Measurements from ENCODE around the gene MR1.
"Not testable (repeated sequence)": the region's sequence is repeated elsewhere in the genome, so short reads cannot be mapped to it uniquely, and the experiment has no call there.

The MR1 gene

GRCh38 chr1:181032535-181032934, 1.2 kb upstream of the MR1 start:
- no peak for DNase-seq

DNA sequence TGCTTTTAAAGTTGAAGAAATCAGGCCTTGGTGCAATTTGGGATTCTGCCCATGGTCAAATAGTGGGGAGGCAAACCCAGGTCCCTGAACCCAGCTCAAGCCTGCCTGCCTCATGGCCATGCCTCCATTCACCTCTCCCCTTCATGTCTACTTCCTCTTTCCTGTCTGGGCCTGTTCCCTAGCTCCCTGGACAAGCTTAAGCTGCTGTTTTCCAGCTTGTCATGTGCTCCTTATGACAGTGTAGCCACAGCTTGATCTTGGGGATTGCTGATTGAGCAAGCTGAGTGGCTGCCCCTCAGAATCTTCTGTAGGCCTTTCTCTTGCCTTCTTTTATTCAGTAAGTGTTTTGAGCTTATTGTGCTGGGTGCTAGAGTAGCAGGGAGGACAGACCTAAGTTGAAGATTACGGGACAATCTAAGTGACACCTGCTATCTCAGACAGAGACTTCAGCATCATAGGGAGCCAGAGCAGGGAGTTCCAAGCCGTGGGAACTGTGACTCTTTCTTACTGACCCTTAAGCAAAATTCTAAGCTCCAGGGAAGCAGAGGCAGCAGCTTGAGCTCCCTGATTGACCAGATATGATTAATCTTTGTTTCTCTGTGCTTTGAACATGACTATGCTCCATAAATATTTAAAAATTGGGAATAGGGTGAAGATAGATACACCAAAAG, 520 bp upstream of the MR1 start:
- peak; percentile 57 for DNase-seq

GRCh38 chr1:181035210-181035609, 1.4 kb downstream of the MR1 start:
- DNase-seq, result not testable (repeated sequence)

DNA sequence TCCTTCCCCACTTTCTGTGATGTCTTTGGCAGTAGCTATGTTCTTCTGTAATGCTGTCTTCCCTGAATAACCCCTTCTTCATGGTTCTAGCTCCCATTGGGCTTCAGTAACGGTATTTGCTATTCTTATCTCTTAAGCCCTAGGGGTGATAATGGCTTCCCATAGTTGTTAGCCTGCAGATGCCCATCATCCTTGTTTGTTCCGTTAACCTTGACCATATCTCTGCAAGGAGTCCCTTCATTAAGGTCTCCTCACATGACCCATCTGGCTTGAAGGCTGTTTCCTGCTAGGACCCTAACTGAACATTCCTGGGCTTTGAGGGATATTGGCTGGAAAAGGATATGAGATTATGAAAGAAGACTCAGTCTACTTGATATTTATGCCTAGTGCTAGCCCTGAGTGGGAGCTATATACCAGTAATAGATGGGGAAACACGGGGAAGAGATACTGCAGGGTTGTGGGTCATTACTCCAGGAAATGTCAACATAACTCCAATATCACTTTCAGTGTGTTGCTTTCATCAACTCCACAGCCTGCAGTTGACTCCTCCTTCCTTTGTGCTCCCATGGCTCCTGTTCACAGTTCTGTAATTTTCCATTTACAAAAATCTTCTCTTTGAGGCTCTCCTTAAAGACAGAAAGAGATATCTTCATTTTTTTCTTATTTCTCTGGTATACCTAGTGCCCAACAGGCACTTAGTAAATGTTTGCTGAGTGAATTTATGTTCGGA, 2.5 kb downstream of the MR1 start:
- DNase-seq, result no peak

GRCh38 chr1:181037386-181037785, 3.6 kb downstream of the MR1 start:
- DNase-seq, result no peak

DNA sequence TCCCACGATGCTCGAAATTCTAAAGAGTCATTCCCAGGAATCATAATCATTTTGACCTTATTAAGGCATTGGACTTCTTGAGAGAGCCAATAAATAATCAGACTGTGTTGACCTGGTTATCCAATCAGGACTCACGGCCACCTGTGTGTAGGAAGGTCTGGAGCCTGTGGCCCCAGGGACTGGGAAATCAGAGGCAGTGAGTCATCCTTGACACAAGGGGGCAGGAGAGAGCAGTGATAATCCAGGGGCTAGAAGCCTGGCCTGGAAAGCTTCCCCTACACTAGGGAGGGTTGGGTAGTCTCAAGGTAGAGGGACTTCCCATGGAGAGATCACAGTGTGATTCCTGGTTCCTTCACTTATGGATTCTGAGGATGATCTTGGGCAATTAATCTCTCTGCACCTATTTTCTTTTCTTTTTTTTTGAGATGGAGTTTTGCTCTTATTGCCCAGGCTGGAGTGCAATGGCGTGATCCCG, 4.7 kb downstream of the MR1 start:
- DNase-seq, result peak; percentile 57

- DNase-seq, result no peak
These were observed 6.6 kb downstream of the MR1 start for GRCh38 chr1:181040284-181040865.

DNA sequence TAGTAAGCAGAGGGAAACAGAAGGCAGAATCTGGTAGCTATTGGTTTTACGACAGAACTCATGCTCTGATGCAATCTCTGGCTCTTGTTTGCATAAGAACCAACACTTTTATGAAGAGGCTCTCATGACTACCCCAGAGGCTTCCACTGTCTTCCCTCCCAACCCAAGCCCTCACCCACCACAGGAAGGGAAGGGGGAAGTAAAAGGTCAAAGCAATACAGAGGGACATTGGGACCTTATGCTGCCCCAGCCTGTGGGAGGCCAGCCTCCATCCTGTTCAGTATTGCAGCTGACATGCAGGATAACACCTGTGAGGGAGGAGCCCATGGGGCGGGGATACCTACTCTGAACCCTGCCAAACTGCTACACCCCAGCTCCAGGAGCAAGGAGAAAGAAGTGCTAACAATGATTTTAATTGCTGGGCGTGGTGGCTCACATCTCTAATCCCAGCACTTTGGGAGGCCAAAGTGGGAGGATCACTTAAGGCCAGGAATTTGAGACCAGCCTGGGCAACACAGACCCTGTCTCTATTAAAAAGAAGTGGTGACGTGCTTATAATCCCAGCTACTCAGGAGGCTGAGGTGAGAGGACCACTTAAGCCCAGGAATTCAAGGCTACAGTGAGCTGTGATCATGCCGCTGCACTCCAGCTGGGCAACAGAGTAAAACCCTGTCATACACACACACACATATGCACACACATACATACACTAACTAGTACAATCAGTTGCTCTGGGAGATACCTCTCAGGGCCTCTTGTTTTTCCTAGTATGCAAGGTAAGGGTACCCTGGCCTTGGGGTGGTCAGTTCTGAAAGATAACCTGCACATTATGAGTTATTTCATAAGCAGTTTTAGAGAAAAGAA, 9.5 kb downstream of the MR1 start:
- no peak for DNase-seq

DNA sequence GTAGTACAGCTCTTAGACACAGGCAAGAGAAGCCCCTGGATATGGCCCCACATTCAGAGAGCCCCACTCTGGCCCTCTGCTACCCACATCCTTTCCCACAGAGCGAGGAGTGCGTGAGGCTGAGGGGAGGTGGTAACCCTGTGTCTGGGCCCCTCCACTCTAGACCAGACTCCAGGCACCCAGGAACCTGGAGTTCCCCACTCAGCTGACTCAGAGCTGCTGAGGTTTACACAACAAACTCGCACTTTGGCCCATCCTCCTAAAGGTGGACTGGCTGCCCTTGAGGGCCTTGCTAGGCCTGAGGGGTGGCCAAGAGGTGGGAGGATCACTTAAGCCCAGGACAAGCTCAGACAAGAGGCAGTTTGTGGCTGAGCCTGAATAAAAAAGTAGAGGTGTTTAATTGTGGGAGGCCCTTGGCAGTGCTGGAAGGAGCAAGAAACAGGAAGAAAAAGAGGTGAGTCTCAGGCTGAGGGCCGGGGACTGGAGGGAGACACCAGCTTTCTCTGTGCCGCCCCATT, 10.7 kb downstream of the MR1 start:
- DNase-seq, result no peak

DNA sequence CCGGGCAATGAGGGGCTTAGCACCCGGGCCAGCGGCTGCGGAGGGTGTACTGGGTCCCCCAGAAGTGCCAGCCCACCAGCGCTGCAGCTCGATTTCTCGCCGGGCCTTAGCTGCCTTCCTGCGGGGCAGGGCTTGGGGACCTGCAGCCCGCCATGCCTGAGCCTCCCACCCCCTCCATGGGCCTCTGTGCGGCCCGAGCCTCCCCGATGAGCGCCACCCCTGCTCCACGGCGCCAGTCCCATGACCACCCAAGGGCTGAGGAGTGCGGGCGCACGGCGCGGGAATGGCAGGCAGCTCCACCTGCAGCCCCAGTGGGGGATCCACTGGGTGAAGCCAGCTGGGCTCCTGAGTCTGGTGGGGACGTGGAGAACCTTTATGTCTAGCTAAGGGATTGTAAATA, 12.2 kb downstream of the MR1 start:
- not testable (repeated sequence) for DNase-seq

- DNase-seq, result no peak
These were observed 15.6 kb downstream of the MR1 start for GRCh38 chr1:181049378-181049777.

- no peak for DNase-seq
These were observed 17.1 kb downstream of the MR1 start for GRCh38 chr1:181050922-181051321.

- DNase-seq, result no peak
These were observed 22.8 kb downstream of the MR1 start for GRCh38 chr1:181056560-181056959.

DNA sequence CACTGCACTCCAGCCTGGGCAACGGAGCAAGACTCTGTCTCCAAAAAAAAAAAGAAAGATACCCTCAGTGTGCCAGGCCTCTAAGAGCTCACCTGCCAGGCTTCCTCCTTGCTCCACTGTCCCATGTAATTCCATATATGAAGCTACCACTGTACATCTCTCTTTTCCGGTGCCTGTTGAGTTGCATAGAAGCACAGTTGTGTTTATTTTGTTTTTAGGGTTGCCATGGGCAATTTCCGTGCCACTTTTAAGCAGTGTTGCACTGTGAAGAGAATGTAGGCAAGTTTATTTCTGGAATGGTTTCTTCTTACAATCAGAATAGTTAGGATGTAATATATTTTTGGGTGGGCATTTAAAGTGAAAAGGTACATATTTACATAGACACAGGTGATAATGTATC, 23.3 kb downstream of the MR1 start:
- no peak for DNase-seq

DNA sequence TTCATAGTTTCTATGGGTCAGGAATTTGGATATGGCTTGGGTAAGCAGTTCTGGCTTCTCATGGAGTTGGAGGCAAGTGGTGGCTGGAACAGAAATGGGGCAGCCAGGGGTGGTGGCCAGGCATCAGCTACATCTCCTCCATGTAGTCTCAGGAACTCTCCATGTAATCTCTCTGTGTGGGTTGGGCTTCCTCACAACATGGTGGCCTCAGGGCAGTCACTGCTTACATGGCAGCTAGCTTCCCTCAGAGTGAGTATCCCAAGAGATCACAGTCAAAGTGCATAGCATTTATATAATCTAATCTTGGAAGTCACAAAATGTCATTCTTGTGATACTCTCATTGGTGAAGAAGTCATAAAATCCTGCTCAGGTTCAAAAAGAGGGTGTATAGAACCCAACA, 25.7 kb downstream of the MR1 start:
- no peak for DNase-seq

GRCh38 chr1:181060066-181060465, 26.3 kb downstream of the MR1 start:
- no peak for DNase-seq

- DNase-seq, result not testable (repeated sequence)
These were observed 27.2 kb downstream of the MR1 start for GRCh38 chr1:181060947-181061346.

DNA sequence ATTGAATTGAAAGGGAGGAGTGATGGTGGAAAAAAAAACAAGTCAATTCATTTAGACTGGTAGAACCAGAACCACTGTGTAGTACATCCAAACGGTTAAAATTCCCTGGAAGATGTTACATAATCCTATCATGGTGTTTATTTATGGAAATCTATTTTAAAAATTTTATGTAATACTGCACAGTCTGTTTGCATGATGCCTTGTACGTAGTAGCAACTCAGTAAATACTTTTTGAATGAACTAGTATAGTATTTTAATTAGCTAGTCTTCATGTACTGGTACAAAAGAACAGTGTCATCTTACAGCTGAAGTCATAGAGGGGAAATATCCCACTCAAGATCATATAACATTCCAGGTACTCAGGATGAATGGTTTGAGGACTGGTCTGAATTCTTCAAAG, 27.7 kb downstream of the MR1 start:
- no peak for DNase-seq

DNA sequence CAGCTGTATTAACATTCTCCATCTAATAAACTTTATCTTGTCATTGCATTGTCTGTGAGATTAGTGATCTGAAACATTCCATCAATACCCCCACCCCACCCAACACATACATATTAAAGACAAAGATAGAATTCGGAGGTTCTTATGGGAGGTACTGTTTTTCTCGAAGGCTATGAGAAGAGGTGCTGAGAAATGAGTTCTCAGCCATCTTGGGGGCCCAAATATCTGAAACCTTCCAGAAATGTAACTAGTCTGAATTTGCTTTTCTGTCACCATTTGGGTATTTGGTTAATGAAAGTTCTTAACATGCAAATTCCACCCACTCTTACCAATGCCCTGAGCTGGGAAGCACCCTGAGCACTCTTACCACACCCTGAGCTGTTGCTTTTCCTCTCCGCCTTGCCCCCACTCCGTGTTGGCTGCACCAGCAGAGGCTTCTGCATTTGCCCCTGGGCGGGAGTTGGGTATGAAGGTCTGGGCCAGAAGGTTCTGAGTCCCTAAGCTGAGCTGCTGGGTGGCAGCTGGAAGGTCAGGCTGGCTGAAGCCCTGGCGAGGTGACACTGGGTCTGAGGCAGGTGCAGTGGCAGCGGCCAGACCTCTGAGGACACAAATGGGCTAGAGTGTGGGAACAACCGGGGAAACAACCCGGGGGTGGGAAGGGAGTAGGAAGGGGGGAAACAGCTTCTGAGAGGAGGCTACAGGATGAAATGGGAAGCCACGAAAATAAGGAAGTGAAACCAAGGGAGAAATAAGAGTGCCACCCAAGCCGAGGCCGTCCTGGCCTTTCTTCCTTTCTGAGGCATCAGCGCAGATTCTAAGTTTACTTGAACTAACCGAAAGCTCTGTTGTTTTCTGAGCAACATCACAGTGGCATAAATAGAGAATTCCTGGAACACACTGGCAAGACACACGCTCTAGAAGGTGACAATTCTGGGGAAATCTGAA, 28.4 kb downstream of the MR1 start:
- no peak for DNase-seq

- no peak for DNase-seq
These were observed 29.1 kb downstream of the MR1 start for GRCh38 chr1:181062836-181063428.

DNA sequence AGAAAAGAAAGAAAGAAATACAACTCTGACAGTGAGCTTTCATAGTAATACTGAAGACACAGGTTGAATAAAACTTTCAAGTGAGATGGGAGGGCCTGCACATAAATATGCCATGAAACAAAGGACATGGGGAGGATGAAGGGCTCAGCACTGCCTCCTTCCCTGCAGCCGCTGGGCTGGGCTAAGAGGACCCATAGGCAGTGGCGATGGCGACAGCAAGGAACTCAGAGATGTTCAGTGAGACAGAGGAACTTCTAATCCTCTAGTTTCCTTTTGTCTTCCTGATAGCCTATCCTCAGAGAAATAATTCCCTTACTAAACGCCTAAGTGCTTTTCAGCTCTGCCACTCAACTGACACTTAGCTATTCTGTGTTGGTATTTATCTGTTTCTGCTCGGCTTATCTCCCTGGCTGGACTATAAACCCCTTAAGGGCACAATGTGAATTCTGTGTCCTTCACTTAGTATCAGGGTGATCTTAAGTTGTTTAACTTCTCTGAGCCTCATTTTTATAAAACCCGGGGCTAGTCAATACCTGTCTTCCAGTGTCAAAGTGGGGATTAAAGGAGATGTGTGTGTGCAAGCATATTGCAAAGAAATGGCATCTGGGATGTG, 30.3 kb downstream of the MR1 start:
- DNase-seq, result no peak
